Osteocyte (in vitro differentiated cells): ENCODE data around the gene CANT1. TPM values are rescaled to one million over a fixed set of nuclear protein-coding genes. Genes with fewer than 3 reads are reported as not detected.

Experiments
- DNase-seq: peaks from one replicate; pipeline ENCODE4 v3.0.0; 2021; ENCODE audit warnings: mixed read lengths; ENCODE audit not compliant: unreplicated experiment; ENCODE audit errors: extremely low spot score
- H3K27ac Mint-ChIP-seq: one replicate; pipeline ENCODE4 v1.8.0; 2021; ENCODE audit warnings: mild to moderate bottlenecking, mixed read lengths; ENCODE audit not compliant: unreplicated experiment
- H3K27me3 Mint-ChIP-seq: one replicate; pipeline ENCODE4 v1.8.0; 2021; ENCODE audit warnings: mixed read lengths; ENCODE audit not compliant: unreplicated experiment
- H3K36me3 Mint-ChIP-seq: one replicate; pipeline ENCODE4 v1.8.0; 2021; ENCODE audit warnings: mixed read lengths; ENCODE audit not compliant: unreplicated experiment
- H3K4me1 Mint-ChIP-seq: one replicate; pipeline ENCODE4 v1.8.0; 2021; ENCODE audit warnings: mixed read lengths; ENCODE audit not compliant: unreplicated experiment
- H3K4me3 Mint-ChIP-seq: one replicate; pipeline ENCODE4 v1.8.0; 2021; ENCODE audit warnings: mild to moderate bottlenecking, moderate library complexity, mixed read lengths; ENCODE audit not compliant: unreplicated experiment
- H3K9me3 Mint-ChIP-seq: one replicate; pipeline ENCODE4 v1.8.0; 2021; ENCODE audit warnings: mixed read lengths; ENCODE audit not compliant: unreplicated experiment
- CTCF ChIP-seq: fragments of 200-600 bp; sonication (generic); IDR thresholded peaks from 2 replicates; pipeline ENCODE4 v1.5.0; 2021; ENCODE audit warnings: antibody characterized with exemption, mild to moderate bottlenecking, moderate library complexity
- total RNA-seq: library from RNA; stranded (reverse); gene quantifications from 2 replicates; pipeline ENCODE4 v1.2.1, GENCODE V29; 2021

Gene CANT1
- total RNA-seq, 1 donor from 2014 or later, result 62.3 TPM

GRCh38 chr17:79053251-79053925, 43.8 kb upstream of the CANT1 start:
- no peak for TF ChIP-seq CTCF
- Mint-ChIP-seq H3K4me1 (peaks cover 8% of the 10 kb centered on the region), H3K27ac (no peak overlapping the region), H3K27me3 (peaks cover 5% of the 10 kb centered on the region), H3K9me3 (peaks cover 21% of the 10 kb centered on the region), H3K4me3 (no peak overlapping the region), H3K36me3 (peaks cover 28% of the 10 kb centered on the region)
- no peak for DNase-seq

GRCh38 chr17:79052131-79052530, 42.6 kb upstream of the CANT1 start:
- H3K27ac Mint-ChIP-seq, result no peak overlapping the region
- H3K27me3 Mint-ChIP-seq, result peaks cover 3% of the 10 kb centered on the region
- H3K9me3 Mint-ChIP-seq, result peaks cover 16% of the 10 kb centered on the region
- DNase-seq, result no peak
- peaks cover 13% of the 10 kb centered on the region for H3K4me1 Mint-ChIP-seq
- no peak overlapping the region for H3K4me3 Mint-ChIP-seq
- no peak for TF ChIP-seq CTCF
- peaks cover 31% of the 10 kb centered on the region for H3K36me3 Mint-ChIP-seq

- Mint-ChIP-seq H3K4me1 (peaks cover 21% of the 10 kb centered on the region), H3K4me3 (no peak overlapping the region), H3K27me3 (peaks cover 3% of the 10 kb centered on the region), H3K27ac (no peak overlapping the region), H3K36me3 (peaks cover 35% of the 10 kb centered on the region), H3K9me3 (peaks cover 16% of the 10 kb centered on the region)
- no peak for TF ChIP-seq CTCF
- DNase-seq, result no peak
Measured at GRCh38 chr17:79051306-79051705, 41.7 kb upstream of the CANT1 start.

GRCh38 chr17:79050551-79050950, 41.0 kb upstream of the CANT1 start:
- Mint-ChIP-seq H3K4me1 (peaks cover 28% of the 10 kb centered on the region), H3K36me3 (peaks cover 43% of the 10 kb centered on the region), H3K4me3 (no peak overlapping the region), H3K9me3 (peaks cover 16% of the 10 kb centered on the region), H3K27ac (no peak overlapping the region), H3K27me3 (peaks cover 3% of the 10 kb centered on the region)
- DNase-seq, result no peak
- no peak for TF ChIP-seq CTCF

GRCh38 chr17:79049821-79050220, 40.3 kb upstream of the CANT1 start:
- peaks cover 16% of the 10 kb centered on the region for H3K9me3 Mint-ChIP-seq
- peaks cover 4% of the 10 kb centered on the region for H3K27me3 Mint-ChIP-seq
- peaks cover 36% of the 10 kb centered on the region for H3K4me1 Mint-ChIP-seq
- no peak overlapping the region for H3K4me3 Mint-ChIP-seq
- no peak for DNase-seq
- H3K27ac Mint-ChIP-seq, result no peak overlapping the region
- TF ChIP-seq CTCF, result no peak
- H3K36me3 Mint-ChIP-seq, result peaks cover 47% of the 10 kb centered on the region
